Measurements from ENCODE around the gene CNIH2. TPM values are rescaled to one million over a fixed set of nuclear protein-coding genes. Genes with fewer than 3 reads are reported as not detected.
"Not testable (repeated sequence)": the region's sequence is repeated elsewhere in the genome, so short reads cannot be mapped to it uniquely, and the experiment has no call there.

Gene CNIH2
- total and polyA plus RNA-seq, 3 donors from 2014 or later, result 4.0 to 17.3 (median 7.4) TPM

DNA sequence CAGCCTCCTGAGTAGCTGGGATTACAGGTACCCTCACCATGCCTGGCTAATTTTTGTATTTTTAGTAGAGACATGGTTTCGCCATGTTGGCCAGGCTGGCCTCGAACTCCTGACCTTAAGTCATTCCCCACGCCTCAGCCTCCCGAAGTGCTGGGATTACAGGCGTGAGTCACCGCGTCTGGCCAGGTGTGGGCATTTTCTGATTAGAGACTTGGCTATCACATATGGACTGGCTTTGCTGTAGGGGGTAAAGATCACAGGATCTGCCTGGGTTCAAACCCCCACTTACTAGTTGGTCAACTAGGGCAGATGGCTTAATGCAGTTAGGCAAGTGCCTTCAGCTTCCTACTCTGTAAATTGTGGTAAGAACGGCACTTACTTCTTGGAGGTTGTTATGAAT lies 32.3 kb downstream of the CNIH2 start:
- Histone ChIP-seq H3K36me3 (ENCODE audit: low read depth, missing control alignments) (no peaks in the 10 kb centered on the region), H3K27me3 (no peaks in the 10 kb centered on the region), H3K4me3 (no peak overlapping the region), H3K27ac (no peak overlapping the region), H3K4me1 (peaks cover 11% of the 10 kb centered on the region), H3K9me3 (no peaks in the 10 kb centered on the region)
- no peak for DNase-seq
- intact Hi-C loops (cut with DNase I; ENCODE audit: low total_unique reads), result no loop called here
- TF ChIP-seq, protein P1, sequence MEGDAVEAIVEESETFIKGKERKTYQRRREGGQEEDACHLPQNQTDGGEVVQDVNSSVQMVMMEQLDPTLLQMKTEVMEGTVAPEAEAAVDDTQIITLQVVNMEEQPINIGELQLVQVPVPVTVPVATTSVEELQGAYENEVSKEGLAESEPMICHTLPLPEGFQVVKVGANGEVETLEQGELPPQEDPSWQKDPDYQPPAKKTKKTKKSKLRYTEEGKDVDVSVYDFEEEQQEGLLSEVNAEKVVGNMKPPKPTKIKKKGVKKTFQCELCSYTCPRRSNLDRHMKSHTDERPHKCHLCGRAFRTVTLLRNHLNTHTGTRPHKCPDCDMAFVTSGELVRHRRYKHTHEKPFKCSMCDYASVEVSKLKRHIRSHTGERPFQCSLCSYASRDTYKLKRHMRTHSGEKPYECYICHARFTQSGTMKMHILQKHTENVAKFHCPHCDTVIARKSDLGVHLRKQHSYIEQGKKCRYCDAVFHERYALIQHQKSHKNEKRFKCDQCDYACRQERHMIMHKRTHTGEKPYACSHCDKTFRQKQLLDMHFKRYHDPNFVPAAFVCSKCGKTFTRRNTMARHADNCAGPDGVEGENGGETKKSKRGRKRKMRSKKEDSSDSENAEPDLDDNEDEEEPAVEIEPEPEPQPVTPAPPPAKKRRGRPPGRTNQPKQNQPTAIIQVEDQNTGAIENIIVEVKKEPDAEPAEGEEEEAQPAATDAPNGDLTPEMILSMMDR (IDR thresholded peaks at IDR 0.05), result no peak
- 75 to 87% methylated on average over 8 of the region's 8 CpGs for WGBS, 2 donors

DNA sequence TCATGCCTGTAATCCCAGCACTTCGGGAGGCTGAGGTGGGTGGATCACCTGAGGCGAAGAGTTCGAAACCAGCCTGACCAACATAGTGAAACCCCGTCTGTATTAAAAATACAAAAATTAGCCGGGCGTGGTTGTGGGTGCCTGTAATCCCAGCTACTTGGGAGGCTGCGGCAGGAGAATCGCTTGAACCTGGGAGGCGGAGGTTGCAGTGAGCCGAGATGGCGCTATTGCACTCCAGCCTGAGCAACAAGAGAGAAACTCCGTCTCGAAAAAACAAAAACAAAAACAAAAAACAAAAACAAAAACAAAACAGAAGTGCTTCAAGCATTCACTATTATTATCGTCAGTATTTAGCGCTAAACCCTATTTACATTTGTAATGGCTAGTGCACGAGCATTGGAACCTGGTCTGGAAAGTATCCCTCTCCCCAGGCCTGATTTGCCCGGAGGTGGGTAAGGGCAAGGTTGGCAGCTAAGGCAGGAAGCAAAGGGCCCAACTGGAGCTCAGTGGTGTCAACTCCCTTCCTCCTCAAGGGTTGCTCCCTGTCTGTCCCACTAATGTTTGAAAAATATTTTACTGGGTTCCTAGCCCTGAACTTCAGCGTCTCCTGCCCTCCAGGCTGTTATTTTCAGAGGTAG lies 32.9 kb downstream of the CNIH2 start:
- H3K4me3 ChIP-seq; H3K36me3 ChIP-seq (ENCODE audit: low read depth, missing control alignments); H3K27ac ChIP-seq; H3K27me3 ChIP-seq; DNase-seq; H3K9me3 ChIP-seq; intact Hi-C loops (cut with DNase I; ENCODE audit: low total_unique reads): not testable (repeated sequence)
- H3K4me1 ChIP-seq, result peaks cover 11% of the 10 kb centered on the region
- 48 to 72% methylated on average over 18 of the region's 18 CpGs for whole genome bisulfite sequencing, 2 donors

GRCh38 chr11:66311470-66311964 lies 33.5 kb downstream of the CNIH2 start:
- no peaks in the 10 kb centered on the region for H3K36me3 ChIP-seq (ENCODE audit: low read depth, missing control alignments)
- no peak for DNase-seq
- 16 to 23% methylated on average over 17 to 26 of the region's 26 CpGs for WGBS, 2 donors
- peak overlapping the region; percentile 65 to 79 for H3K27ac ChIP-seq
- TF ChIP-seq POLR2A (IDR thresholded peaks at IDR 0.05), result no peak
- TF ChIP-seq, protein P1 (IDR thresholded peaks at IDR 0.05), result peak in 2 of 3 experiments; percentile 54 to 79
- no peaks in the 10 kb centered on the region for H3K9me3 ChIP-seq
- intact Hi-C loops (cut with DNase I; ENCODE audit: low total_unique reads), result no loop called here
- H3K27me3 ChIP-seq, result no peaks in the 10 kb centered on the region
- peaks cover 11% of the 10 kb centered on the region for H3K4me1 ChIP-seq
- peak overlapping the region; percentile 39 to 53 for H3K4me3 ChIP-seq

GRCh38 chr11:66311965-66312548 lies 34.1 kb downstream of the CNIH2 start:
- Histone ChIP-seq H3K27ac (peak overlapping the region; percentile 65 to 79), H3K27me3 (no peaks in the 10 kb centered on the region), H3K4me3 (peak overlapping the region; percentile 39 to 53), H3K9me3 (no peaks in the 10 kb centered on the region), H3K36me3 (ENCODE audit: low read depth, missing control alignments) (no peaks in the 10 kb centered on the region), H3K4me1 (peaks cover 11% of the 10 kb centered on the region)
- DNase-seq, result peak; percentile 95
- TF ChIP-seq, protein P1 (IDR thresholded peaks at IDR 0.05), result peak in 1 of 3 experiments; percentile 70
- peak; percentile 14 for TF ChIP-seq POLR2A (IDR thresholded peaks at IDR 0.05)
- intact Hi-C loops (cut with DNase I; ENCODE audit: low total_unique reads), result no loop called here
- WGBS, 2 donors, result 0 to 1% methylated on average over 28 to 38 of the region's 44 CpGs

- Histone ChIP-seq H3K27ac (peak overlapping the region; percentile 65 to 79), H3K4me1 (peaks cover 17% of the 10 kb centered on the region), H3K27me3 (no peaks in the 10 kb centered on the region), H3K36me3 (ENCODE audit: low read depth, missing control alignments) (no peaks in the 10 kb centered on the region), H3K4me3 (peak overlapping the region; percentile 39 to 53), H3K9me3 (no peaks in the 10 kb centered on the region)
- WGBS, 2 donors, result 2 to 3% methylated on average over 37 to 52 of the region's 52 CpGs
- intact Hi-C loops (cut with DNase I; ENCODE audit: low total_unique reads), result no loop called here
- no peak for TF ChIP-seq POLR2A (IDR thresholded peaks at IDR 0.05)
- TF ChIP-seq, protein P1 (IDR thresholded peaks at IDR 0.05), result no peak
- peak; percentile 98 for DNase-seq
Measured at GRCh38 chr11:66312549-66313320, 34.8 kb downstream of the CNIH2 start.
